Ascending aorta (tissue), 2 donors: ENCODE measurements around the gene MYO1C. TPM values are rescaled to one million over a fixed set of nuclear protein-coding genes. Genes with fewer than 3 reads are reported as not detected.

Experiments used
- DNase-seq, 2 donors: peaks; one replicate each; pipeline ENCODE4 v3.0.0-alpha.2; 2019; ENCODE audit warnings: low spot score in 2 of 2
- H3K27ac ChIP-seq, 2 donors: fragments of 200-600 bp; sonication (generic); one replicate each; pipeline ENCODE4 v1.5.1; 2016 to 2017; ENCODE audit warnings: mild to moderate bottlenecking in 1 of 2
- H3K27me3 ChIP-seq: fragments of 200-600 bp; sonication (generic); one replicate; pipeline ENCODE4 v1.5.1; 2017
- H3K36me3 ChIP-seq, 2 donors: fragments of 200-600 bp; sonication (generic); one replicate each; pipeline ENCODE4 v1.5.1; 2016
- H3K4me1 ChIP-seq, 2 donors: fragments of 200-600 bp; sonication (generic); one replicate each; pipeline ENCODE4 v1.5.1; 2016 to 2017; ENCODE audit warnings: mild to moderate bottlenecking in 1 of 2
- H3K4me3 ChIP-seq, 2 donors: fragments of 200-600 bp; sonication (generic); one replicate each; pipeline ENCODE4 v1.5.1; 2016 to 2017; ENCODE audit warnings: mild to moderate bottlenecking in 1 of 2
- H3K9me3 ChIP-seq, 2 donors: fragments of 200-600 bp; sonication (generic); one replicate each; pipeline ENCODE4 v1.5.1; 2016
- intact Hi-C: fragments of 100-400 bp; cut with DNase I; formaldehyde crosslinking; loops from one replicate; pipeline ENCODE4 v1.15.1; 2023
- total RNA-seq: library from RNA; depleted of rRNA; stranded (reverse); fragments of >200 nt; gene quantifications from one replicate; pipeline ENCODE4 v1.1.0, GENCODE V29; 2016
- TF ChIP-seq, protein P1 (sequence below), 3 experiments: fragments of 200-600 bp in 2 of 3; fragments of 450-650 bp in 1 of 3; sonication (generic) in 2 of 3; IDR thresholded peaks; one replicate each; pipeline ENCODE4 v1.5.1; 2016 to 2019; ENCODE audit warnings: antibody characterized with exemption in 3 of 3, mild to moderate bottlenecking in 1 of 3, moderate library complexity in 1 of 3

The MYO1C gene
- total RNA-seq, 1 donor from 2014 or later, result 251 TPM

GRCh38 chr17:1491443-1492248 is 840 bp downstream of the MYO1C start:
- TF ChIP-seq, protein P1, sequence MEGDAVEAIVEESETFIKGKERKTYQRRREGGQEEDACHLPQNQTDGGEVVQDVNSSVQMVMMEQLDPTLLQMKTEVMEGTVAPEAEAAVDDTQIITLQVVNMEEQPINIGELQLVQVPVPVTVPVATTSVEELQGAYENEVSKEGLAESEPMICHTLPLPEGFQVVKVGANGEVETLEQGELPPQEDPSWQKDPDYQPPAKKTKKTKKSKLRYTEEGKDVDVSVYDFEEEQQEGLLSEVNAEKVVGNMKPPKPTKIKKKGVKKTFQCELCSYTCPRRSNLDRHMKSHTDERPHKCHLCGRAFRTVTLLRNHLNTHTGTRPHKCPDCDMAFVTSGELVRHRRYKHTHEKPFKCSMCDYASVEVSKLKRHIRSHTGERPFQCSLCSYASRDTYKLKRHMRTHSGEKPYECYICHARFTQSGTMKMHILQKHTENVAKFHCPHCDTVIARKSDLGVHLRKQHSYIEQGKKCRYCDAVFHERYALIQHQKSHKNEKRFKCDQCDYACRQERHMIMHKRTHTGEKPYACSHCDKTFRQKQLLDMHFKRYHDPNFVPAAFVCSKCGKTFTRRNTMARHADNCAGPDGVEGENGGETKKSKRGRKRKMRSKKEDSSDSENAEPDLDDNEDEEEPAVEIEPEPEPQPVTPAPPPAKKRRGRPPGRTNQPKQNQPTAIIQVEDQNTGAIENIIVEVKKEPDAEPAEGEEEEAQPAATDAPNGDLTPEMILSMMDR (IDR thresholded peaks at IDR 0.05), result no peak
- H3K27me3 ChIP-seq, result no peaks in the 10 kb centered on the region
- H3K36me3 ChIP-seq, result peaks cover 6 to 9% of the 10 kb centered on the region in 2 donors
- H3K9me3 ChIP-seq, result no peaks in the 10 kb centered on the region
- H3K4me1 ChIP-seq, result peaks cover 34 to 72% of the 10 kb centered on the region in 2 donors
- peak overlapping the region; percentile 95 to 99 for H3K27ac ChIP-seq
- intact Hi-C loops, result loop anchor here (1.0 kb wide), 1 partner anchor 35 kb away; the partner anchor contains the start of gene CRK
- H3K4me3 ChIP-seq, result peak overlapping the region; percentile 79 to 82
- peak in 1 of 2 donors; percentile 81 for DNase-seq

GRCh38 chr17:1490643-1491442 is 1.6 kb downstream of the MYO1C start:
- peaks cover 30 to 71% of the 10 kb centered on the region in 2 donors for H3K4me1 ChIP-seq
- intact Hi-C loops, result loop anchor here (1.0 kb wide), 1 partner anchor 35 kb away; the partner anchor contains the start of gene CRK
- H3K9me3 ChIP-seq, result no peaks in the 10 kb centered on the region
- no peaks in the 10 kb centered on the region for H3K27me3 ChIP-seq
- H3K4me3 ChIP-seq, result peak overlapping the region; percentile 79 to 82
- peak overlapping the region; percentile 90 to 99 for H3K27ac ChIP-seq
- TF ChIP-seq, protein P1 (IDR thresholded peaks at IDR 0.05), result no peak
- peak in 1 of 2 donors; percentile 81 for DNase-seq
- peaks cover 0 to under 1% of the 10 kb centered on the region in 2 donors for H3K36me3 ChIP-seq

DNA sequence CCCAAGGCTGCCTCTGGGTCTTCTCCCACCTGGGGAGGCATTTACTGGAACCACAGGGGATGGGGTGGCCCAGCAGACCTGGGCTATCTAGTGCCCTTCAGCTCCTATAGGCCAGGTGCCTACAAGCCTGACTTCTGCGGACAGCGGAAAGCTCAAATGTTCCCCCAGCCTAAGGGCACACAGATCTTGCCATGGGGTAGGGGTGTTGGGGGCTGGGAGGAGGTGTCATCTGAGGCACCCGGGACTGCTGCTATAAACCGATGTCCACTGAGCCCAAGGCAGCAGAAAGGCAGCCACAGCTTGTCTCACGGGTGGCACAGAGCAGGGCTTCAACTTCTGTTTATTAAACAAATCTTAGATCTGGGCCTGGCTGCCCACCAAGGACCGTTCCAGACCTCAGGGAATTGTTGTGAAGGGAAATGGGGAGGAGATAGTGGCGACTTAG is 3.6 kb downstream of the MYO1C start:
- Histone ChIP-seq H3K27ac (peak overlapping the region; percentile 90 to 99), H3K4me3 (peak overlapping the region; percentile 93 to 95), H3K4me1 (peaks cover 16 to 61% of the 10 kb centered on the region in 2 donors), H3K36me3 (peaks cover 3 to 5% of the 10 kb centered on the region in 2 donors), H3K9me3 (no peaks in the 10 kb centered on the region), H3K27me3 (no peaks in the 10 kb centered on the region)
- DNase-seq, result no peak
- intact Hi-C loops, result loop anchor here (1.0 to 10.0 kb wide), 2 partner anchors 27 to 226 kb away; partner anchors contain the start of genes INPP5K and TLCD2
- TF ChIP-seq, protein P1 (IDR thresholded peaks at IDR 0.05), result no peak

GRCh38 chr17:1487939-1488825 is 4.3 kb downstream of the MYO1C start:
- no peaks in the 10 kb centered on the region for H3K27me3 ChIP-seq
- peaks cover 16 to 54% of the 10 kb centered on the region in 2 donors for H3K4me1 ChIP-seq
- peaks cover 8 to 11% of the 10 kb centered on the region in 2 donors for H3K36me3 ChIP-seq
- DNase-seq, result peak; percentile 33 to 95
- peak overlapping the region; percentile 90 to 99 for H3K27ac ChIP-seq
- no peaks in the 10 kb centered on the region for H3K9me3 ChIP-seq
- intact Hi-C loops, result loop anchor here (1.0 to 10.0 kb wide), 3 partner anchors 28 to 227 kb away; partner anchors contain the start of genes CRK, INPP5K and TLCD2
- peak overlapping the region; percentile 93 to 95 for H3K4me3 ChIP-seq
- TF ChIP-seq, protein P1 (IDR thresholded peaks at IDR 0.05), result peak in 1 of 3 experiments; percentile 5
